Astrocyte of the spinal cord (primary cell): ENCODE results near the gene CALN1.

Source experiments
- DNase-seq: peaks from one replicate; pipeline ENCODE4 v3.0.0; 2011; ENCODE audit warnings: low read depth, low spot score
- H3K4me3 ChIP-seq: 2 replicates; pipeline ENCODE4 v1.5.1; 2011; ENCODE audit warnings: low read depth, mild to moderate bottlenecking, low read length, moderate library complexity
- CTCF ChIP-seq: IDR thresholded peaks from 2 replicates; pipeline ENCODE4 v1.5.1; 2012; ENCODE audit warnings: low read depth, mild to moderate bottlenecking, low read length, inconsistent platforms
- in situ Hi-C: cut with HindIII; loops from 2 replicates; pipeline ENCODE4 v1.10.0; 2017; ENCODE audit warnings: low sequenced_read_pairs

The CALN1 gene

GRCh38 chr7:72283309-72283708, 128.8 kb downstream of the CALN1 start:
- TF ChIP-seq CTCF: no peak
- DNase-seq: no peak
- in situ Hi-C loops: no loop called here
- no peak overlapping the region for H3K4me3 ChIP-seq

- no peak overlapping the region for H3K4me3 ChIP-seq
- TF ChIP-seq CTCF: no peak
- in situ Hi-C loops: no loop called here
- DNase-seq: no peak
Observed at GRCh38 chr7:72281308-72281707, 130.8 kb downstream of the CALN1 start.

- no peak overlapping the region for H3K4me3 ChIP-seq
- no peak for DNase-seq
- in situ Hi-C loops: no loop called here
- no peak for TF ChIP-seq CTCF
Observed at GRCh38 chr7:72279203-72279602, 132.9 kb downstream of the CALN1 start.

- DNase-seq: no peak
- H3K4me3 ChIP-seq: no peak overlapping the region
- in situ Hi-C loops: no loop called here
- no peak for TF ChIP-seq CTCF
Observed at GRCh38 chr7:72278550-72278949, 133.6 kb downstream of the CALN1 start.

GRCh38 chr7:72275382-72276070, 136.6 kb downstream of the CALN1 start:
- no peak for DNase-seq
- no peak overlapping the region for H3K4me3 ChIP-seq
- in situ Hi-C loops: no loop called here
- no peak for TF ChIP-seq CTCF

- DNase-seq: no peak
- TF ChIP-seq CTCF: no peak
- in situ Hi-C loops: no loop called here
- no peak overlapping the region for H3K4me3 ChIP-seq
Observed at GRCh38 chr7:72272479-72272878, 139.7 kb downstream of the CALN1 start.
